Activated CD4-positive, CD25-positive, alpha-beta regulatory T cell treated with anti-CD3 and anti-CD28 coated beads, Interleukin-2, amount 50 U/mL, for 24 hours (primary cell): ENCODE data around the gene PLXNB1.
"Not testable (repeated sequence)": the region's sequence is repeated elsewhere in the genome, so short reads cannot be mapped to it uniquely, and the experiment has no call there.

ENCODE experiments used
- ATAC-seq, 2 donors: fragments of 150-1000 bp; cut with Tn5 transposase; one replicate each; pipeline ENCODE4 v1.10.0; 2021; ENCODE audit warnings: mild to moderate bottlenecking in 1 of 2, moderate library complexity in 1 of 2

PLXNB1 gene

DNA sequence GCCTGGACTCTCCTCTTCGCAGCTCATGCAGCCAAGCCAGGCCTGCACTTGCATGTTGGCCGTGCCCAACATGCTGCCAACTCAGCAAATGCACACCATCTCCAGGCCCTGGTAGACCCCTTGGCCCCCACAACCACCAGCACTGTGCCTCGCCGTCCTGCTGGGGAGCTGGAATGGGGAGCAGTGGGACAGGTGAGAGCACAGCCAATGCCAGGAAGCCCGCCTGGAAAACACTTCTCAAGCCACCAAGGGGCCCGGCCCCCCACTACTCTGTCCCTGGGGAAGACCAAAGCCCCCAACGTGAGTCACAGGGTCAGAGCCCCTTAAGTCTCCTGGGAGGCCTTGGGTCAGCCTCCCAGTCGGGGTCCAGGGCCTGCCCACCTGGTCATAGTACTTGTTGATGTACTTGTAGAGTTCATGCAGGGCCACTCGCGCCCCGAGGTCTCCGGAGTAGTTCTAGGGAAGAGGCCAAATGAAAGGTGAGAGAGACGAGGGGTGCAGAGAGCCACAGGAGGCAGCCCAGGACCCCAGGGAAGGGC, 24.5 kb downstream of the PLXNB1 start:
- no peak for ATAC-seq

DNA sequence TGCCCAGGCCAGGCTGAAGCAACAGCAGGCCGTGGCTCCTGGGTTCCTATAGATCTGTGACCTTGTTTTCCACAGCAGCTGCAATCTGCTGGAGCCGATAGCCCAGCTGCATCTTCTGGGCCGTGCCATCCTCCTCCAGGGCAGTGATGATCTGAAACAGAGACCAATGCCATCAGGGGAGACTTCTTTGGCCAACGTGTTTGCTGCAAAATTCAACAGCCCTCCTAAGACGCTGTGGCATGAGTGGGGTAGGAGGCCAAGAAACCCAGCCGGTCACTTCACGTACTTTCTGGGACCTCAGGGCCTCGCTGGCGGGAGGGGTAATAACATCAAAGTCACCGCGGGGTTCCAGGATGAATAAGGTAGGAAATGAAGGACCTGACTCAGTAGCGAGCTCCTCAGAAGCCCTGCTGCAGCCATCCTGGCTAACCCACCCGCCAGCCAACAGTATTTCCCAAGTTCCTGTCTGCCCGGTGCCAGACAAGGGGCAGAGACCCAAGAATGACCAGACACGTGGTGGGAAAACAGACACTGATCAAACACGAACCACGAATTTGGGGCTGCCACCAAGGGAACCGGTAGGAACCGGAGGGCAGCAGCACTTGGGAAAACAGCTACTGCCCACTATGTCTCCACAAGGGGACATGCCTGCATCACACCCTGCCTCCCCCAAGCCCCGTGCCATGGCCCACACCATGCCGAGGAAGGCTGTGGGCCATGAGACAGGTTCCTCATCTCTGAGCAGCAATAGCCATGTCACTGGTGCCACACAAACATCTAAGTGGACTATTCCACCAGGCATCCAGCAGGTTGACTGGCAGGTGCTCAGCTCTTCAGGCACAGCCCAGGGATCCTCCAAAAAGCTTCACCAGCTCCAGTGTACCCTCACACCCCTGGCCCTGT, 25.2 kb downstream of the PLXNB1 start:
- no peak for ATAC-seq

DNA sequence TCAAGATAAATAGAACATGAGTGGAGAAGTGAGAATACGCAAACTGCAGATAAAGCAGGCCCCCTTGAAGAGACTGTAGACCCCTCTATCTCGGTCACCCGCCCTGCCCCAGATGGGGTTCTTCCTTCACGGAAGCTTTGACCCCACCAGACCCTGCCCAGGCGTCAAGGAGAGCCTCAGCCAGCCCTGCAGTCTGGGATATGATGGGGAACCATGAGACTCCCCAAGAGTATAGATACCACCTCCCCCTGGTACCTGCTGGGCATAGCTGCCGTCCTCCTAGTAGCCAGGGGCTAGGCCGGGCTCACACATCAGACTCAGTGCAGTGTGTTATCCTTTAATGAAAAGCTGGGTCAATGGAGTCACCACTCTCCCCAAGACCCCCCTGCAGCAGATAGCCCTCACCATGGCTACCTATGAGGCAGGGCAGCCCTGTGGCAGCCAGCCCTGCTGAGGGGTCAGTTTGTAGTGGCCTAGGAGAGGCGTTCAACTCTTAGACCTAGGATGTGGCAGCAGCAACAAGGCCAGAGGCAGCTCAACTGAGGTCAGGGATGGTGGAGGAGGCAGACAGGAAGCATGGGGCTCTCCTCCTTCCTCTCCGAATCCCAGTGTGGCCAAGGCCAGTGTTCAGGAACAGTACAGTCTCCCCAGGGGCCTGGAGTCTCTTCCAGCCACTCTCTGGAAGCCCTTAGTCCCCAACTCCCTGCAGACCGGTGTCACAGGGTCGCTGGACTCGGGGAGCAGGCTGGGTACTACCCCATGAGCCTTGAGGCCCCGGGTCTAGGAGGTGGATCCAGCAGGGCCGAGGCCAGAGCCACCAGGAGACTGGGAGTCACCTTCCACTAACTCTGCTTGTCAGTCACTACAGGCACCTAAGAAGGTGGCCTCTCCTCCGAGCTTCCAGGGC, 26.1 kb downstream of the PLXNB1 start:
- no peak for ATAC-seq

DNA sequence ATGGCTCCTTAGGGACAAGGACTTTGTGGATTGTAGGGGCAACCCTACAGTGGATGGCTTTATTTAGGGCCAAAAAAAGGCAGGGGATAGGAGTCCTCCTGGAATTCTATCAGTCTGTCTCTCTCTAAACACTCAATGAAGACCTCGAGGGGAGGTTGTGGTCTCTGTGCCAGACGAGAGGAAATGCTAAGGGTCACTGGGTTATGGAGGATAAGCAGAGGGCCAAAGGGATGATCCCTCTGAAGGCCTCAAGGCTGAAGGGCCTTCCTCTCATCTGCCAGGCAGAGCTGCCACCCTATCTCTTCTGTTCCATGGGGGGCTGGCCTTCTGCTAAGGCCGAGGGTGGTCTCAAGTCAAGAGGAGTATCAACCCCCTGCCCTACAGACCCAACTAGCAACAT, 27.0 kb downstream of the PLXNB1 start:
- no peak for ATAC-seq

DNA sequence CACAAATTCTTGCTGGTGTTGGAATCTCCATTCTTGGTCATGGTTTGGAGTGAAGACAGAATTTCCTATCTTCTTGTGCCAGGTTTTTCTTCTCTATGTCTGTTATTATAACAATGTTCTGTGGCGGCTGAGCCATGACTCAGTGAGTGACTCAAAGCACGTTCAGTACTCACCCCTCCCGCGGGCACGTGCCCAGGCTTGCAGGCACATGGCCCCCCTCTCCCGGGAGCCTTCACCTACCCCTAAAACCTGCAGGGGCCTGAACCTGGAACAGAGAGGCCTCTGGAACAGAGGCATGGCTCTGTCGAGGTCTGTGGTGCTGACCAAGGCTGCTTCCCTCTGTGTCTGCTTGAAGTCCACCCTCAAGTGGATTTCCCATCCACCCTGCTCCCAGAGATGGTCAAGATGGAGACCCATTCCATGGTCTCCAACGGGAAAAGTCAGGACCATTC, 27.6 kb downstream of the PLXNB1 start:
- no peak for ATAC-seq

DNA sequence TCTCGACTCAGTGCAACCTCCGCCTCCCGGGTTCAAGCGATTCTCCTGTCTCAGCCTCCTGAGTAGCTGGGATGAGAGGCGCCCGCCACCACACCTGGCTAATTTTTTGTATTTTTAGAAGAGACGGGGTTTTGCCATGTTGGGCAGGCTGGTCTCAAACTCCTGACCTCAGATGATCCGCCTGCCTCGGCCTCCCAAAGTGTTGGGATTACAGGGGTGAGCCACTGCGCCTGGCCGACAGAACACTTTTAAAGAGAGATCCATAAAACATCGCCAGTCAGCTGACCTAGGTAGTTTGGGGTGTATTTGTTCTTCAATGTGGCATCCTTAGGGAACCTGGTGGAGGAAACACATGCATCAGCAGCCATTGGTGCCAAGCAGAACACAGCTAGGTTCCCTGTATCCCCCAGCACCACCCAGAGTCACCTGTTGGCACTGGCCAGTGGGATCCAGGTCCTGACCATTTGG, 28.4 kb downstream of the PLXNB1 start:
- not testable (repeated sequence) for ATAC-seq

DNA sequence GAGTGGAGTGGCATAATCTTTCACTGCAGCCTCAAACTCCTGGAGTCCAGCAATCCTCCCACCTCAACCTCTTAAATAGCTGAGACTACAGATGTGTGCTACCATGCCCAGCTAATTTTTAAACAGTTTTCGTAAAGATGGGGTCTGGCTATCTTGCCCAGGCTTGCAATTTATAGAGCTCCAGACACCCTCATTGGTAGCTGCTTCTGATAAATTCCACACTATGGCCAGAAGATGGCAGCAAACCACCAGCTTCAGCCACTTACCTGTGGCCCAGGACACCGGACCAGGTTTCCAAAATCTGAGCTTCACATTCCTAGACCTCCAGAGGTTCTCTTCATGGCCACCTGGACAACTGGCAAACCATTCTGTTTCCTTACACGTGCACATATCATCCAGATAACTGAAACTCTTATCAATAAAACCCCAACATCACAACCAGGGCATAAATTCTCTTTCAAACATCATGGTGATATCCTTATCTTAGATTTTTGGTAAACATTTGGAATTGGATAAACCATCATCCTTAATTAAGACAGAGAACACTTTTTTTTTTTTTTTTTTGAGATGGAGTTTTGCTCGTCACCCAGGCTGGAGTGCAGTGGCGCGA, 29.0 kb downstream of the PLXNB1 start:
- peak; percentile 51 to 79 for ATAC-seq

DNA sequence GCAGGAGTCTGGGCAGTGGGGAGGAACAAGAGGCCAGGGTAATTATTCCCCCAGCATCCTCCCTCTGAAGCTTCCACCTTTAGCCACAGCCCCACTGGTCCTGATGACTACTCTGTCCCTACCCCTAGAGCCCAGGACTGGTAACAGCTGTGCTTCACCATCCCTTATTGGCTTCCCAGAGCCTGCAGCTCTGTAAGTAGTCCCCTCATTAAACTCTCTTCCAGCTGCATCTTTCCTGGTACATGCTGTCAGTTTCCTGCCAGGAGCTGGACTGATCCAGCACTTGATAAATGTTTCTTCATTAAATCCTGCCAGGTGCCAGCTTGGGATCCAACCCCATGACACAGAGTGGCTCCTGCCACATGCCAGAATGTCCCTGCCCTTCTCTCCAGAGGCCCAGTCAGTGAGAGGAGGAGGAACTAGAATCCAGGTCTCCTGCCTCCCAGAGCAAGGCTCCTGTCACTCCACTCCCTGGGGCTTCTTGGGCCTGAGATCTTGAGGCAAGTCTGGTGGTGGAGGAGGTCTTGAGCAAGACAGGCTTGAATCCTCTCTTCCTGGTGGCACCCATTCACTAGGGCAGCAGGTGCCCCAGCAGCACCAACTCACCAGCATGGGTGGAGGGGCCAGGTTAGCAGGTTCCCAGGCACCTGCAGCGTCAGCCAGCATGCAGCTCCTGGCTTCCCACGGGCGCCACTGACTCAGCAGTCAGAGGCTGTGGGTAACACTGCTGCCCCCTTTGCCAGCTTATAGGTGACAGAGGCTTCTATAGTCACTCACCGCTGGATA, 30.3 kb downstream of the PLXNB1 start:
- ATAC-seq = no peak

DNA sequence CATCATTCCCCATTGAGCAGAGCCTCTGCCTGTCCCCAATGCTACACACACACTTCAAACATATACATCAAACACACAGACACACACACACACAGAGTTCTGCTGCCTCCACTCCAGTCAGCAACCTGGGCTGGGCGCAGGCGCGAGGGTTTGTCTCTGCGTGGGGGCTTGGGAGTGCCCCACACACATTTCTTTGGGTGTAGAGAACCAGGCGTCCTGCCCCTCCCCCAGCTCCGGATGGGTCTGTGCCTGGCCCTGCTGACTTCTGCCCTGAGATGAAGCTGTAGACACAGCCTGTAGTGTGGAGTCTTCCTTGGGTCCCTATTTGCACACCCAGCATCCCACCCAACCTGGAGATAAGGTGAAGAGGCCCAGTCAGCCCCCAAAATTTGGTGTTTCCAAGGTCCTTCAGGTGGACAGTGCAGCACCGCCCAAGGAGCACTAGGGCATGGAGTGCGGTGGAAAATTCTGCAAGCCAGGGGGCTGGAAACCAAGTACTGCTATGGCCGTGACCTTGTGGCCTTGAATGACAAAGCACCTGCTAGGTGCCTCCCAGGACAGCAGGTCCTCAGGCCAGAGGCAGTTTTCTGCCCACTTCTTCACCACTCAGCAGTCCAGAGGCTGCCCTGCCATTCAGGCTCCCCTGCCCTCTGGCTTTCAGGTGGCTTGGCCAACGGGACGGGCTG, 31.0 kb downstream of the PLXNB1 start:
- ATAC-seq = no peak

DNA sequence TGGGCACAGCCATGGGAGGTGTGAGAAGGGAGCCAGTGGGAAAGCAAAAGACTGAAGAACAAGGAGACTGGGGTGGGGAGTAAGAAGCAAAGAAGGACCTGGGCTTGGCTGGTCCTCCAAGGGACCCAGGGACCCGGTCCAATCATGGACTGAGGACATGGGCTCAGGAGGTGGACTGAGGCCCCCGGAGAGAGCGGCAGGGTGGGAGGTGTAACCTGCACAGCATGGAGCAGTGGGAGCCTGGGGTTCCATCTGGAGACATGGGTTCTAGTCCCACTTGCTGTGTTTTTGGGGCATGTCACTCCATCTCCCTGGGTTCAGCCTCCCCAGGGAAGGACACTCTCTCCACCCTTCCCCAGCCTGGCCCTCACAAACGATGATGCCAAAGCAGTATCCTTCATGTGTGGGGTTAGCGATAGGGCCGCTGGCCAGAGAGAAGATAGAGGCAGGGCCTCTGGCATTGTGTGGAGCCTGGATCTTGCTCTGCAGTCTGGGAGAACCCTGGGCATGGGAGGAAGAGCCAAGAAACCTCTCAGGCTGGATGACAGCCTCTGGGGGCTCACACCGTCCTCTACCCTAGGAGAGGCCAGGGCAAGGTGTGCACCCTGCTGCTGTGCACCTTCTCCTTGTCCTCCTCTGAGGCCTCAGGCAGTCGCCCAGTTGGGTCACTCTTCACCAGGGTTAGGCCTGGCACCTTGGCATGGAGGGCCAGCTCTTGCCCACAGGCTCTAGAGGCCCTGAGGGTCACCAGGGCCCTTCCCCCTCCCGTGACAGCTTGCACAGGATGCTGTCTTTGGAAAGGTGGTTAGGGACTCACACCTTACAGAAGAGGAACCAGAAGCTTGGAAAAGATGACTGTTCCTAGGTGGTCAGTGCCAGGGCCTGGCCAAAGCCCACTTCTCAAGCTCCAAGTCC, 31.9 kb downstream of the PLXNB1 start:
- ATAC-seq = no peak

DNA sequence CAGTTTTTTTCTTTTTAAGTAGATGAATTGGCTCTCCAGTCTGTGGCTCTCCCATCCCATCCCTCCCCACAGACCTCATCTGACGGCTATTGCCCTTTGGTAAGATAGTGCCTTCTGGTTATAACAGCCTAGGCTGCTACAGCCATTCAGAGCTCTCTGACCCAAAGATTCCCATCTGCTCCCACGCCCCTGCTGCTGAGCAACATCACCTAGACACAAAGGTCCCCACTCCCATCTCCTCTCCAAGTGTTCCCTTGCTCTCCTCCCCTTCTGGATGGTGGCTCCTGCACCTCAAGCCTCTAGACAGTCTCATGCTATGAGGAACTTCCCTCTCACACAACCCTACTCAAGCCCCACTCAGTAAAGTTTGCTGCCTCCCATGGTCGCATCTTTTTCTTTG, 34.2 kb downstream of the PLXNB1 start:
- ATAC-seq = no peak

DNA sequence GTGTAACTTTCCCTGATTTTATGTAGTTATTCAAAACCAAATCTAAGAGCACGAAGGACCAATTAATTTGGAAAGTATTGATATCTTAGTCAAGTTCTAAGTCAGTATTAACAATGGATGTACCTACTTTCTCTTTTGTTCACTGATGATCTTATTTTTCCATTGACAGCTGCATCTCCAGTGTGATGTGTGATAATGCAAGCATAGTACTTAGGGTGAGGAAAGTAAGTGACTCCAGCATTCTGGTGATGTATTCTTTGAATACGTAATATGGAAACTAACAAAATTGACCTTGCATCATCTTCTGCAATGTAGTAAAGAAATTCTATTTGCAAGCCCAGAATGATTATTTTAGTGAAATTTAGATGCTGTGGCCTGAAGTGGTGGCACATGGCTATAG, 35.5 kb downstream of the PLXNB1 start:
- ATAC-seq = no peak

DNA sequence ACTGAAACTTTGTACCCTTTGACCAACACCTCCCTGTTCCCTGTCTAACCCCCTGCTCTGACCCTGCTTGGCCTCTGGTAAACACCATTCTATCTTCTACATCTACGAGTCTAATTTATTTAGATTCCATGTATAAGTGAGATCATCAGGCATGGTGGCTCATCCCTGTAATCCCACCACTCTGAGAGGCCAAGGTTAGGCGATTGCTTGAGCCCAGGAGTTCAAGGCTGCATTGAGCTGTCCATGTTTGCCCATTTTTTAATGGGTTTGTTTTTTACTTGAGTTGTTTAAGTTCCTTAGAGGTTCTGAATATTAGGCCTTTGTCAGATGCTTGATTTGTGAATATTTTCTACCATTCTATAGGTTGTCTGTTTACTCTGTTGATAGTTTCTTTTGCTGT, 40.9 kb downstream of the PLXNB1 start:
- no peak for ATAC-seq

DNA sequence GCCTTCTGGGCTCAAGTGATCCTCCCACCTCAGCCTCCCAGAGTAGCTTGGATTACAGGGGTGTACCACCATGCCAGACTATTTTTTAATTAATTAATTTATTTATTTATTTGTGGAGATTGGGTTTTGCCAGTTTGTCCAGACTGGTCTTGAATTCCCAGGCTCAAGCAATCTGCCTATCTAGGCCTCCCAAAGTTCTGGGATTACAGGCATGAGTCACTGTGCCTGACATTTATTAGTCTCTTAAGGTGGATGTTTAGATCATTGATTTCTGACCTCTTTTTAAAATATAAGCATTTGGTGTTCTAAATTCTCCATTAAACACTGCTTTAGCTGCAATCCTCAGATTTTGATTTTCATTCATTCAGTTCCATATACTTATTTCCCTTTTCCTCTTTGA, 42.3 kb downstream of the PLXNB1 start:
- no peak for ATAC-seq

DNA sequence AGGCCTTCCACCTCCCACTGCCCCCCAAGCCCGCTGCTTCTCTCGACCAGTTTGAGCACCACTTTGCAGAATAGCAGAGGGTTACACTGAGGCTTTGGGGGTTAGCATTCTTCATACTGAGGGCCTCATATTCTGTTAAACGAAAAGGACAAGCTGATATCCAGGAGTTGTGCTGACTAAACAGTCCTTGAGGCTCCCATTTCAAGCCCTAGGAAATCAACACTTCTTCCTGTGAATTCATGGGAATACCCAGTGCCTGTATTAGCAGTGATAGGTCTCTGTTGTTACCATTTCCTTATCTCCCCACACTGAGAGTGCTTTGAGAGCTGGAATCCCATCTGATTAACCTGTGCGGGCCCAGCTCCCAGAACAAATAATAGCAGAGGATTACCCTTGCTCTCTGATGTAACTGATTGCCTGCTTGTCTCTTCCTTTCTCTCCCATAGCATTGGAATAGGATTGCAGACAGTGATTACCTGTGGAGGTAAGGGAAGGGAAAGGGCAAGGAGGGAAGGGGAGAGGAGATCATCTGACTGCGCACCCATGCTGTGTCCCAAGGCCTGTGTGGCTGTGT, 56.9 kb downstream of the PLXNB1 start:
- no peak for ATAC-seq

DNA sequence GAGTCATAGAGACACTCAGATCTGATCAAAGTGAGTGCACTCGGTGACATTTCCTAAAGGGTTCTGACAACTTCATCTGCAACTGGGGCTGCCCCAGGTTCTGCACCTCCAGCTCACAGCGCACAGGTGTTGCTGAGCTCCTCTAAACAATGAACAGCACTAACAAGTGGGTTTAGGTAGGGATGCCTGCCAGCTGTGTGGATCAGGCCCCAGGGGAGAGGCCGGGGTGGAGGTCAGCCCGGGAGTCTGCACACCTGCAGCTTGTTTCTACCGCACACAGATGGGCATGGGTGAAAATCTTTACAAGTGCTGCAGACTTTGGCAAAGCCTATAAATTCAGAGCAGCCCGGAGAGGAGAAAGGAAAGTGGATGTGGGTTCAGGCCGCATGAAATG, 57.5 kb downstream of the PLXNB1 start:
- no peak for ATAC-seq

DNA sequence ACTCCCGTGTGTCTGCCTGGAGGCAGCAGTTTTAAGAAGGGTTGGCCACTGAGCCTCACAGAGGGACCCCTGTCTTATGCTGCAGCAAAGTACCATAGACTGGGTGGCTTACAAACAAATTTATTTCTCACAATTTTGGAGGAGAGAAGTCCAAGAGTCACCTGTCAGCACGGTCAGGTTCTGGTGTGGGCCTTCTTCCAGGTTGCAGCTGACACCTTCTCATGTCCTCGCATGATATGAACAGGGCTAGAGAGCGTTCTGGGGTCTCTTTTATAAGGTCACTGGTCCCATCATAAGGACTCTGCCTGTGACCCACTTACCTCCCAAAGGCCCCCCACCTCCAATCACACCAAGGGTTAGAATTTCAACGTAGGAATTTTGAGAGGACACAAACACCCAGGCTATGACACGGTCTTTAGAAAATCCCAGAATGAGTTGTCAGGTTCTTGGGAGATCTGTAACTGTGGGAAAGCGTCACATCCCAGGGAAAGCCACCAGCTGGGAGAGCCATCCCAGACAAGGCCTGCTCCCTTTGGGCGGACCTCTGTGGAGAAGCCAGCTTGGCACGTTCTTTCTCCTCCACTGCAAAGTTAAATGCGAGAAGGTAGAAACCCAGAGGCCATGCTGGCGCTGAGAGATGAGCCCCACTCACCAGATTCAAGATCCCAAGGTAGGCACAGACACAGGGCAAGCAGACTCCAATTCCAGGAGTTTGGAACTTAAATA, 58.1 kb downstream of the PLXNB1 start, which contains the start of gene FBXW12:
Gene FBXW12, plus strand, starts transcription at position 569 of the 726 bp plus-strand sequence. CDS start 549 bp downstream, outside the sequence.
- no peak for ATAC-seq

DNA sequence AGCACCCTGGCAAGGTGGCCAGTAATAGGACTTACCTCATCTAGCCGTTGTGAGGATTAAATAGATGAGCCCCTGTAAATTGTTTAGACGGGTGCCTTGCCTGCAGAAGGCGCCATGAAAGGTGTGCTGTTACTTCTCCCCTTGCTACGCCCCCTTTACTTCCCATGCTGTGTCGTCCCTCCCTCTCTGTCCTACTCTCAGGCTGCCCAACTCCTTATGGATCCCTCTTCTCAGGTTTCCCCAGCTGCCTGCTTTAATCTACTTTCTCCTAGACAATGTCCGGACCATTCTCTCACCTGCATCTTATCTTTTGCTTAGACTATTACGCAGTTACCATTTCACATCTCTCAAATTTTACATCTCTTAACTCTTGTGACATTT, 59.6 kb downstream of the PLXNB1 start:
- ATAC-seq = no peak
